Measurements from ENCODE around the gene WWOX.

DNA sequence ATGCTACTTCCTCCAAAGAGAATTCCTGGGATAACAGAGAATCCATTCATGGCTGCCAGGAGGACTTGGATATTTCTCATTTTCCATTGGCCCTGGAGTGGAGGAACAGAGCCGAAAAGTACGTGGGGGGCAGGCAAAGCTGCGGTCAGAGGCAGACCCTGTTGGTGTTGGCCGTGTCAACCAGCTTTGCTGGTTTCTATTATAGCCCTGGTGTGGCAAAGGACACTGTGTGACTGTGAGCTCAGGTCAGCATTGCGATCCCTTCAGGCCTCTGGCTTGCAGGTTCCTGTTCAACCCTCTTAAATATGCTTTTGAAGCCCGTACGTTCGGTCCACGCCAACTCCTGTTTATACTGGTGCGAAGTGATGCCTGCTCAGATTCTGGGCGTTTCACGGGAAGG is 904.9 kb downstream of the WWOX start:
- no peak for TF ChIP-seq POLR2A (IDR thresholded peaks at IDR 0.05; ENCODE audit: low read length)
- no peak for TF ChIP-seq EP300 (IDR thresholded peaks at IDR 0.05)
